ENCODE data around the gene KCNJ3. TPM values are rescaled to one million over a fixed set of nuclear protein-coding genes. Genes with fewer than 3 reads are reported as not detected.

KCNJ3 gene, protein sequence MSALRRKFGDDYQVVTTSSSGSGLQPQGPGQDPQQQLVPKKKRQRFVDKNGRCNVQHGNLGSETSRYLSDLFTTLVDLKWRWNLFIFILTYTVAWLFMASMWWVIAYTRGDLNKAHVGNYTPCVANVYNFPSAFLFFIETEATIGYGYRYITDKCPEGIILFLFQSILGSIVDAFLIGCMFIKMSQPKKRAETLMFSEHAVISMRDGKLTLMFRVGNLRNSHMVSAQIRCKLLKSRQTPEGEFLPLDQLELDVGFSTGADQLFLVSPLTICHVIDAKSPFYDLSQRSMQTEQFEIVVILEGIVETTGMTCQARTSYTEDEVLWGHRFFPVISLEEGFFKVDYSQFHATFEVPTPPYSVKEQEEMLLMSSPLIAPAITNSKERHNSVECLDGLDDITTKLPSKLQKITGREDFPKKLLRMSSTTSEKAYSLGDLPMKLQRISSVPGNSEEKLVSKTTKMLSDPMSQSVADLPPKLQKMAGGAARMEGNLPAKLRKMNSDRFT
- total RNA-seq, result 0.12 TPM in 1 of 2 replicates, not detected in the other

DNA sequence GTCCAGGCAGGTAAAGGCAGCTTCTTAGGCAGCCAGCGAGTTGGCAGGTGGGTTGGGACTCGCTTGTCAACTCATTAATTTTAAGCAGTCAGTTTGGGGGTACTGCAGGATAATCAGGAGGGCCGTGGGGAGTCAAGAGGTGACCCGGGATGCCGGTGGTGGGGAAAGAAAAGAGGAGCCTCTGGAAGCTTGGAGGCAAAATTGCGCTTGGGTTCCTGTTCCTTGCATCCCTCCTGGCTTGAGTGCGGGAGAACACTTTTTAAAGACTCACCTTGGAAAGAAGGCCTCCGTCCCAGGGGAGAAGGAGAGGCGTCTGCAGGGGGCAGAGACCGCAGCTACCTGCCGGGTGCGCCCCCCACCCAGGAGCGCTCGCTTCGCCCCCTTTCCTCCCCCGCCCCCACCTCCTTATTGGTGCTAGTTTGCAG lies at the start of gene KCNJ3:
Gene KCNJ3, plus strand, starts transcription at position 400 of the 425 bp plus-strand sequence. CDS start 81 bp downstream, outside the sequence.
- DNase-seq (ENCODE audit: low read depth), result no peak
- TF ChIP-seq, protein P1, sequence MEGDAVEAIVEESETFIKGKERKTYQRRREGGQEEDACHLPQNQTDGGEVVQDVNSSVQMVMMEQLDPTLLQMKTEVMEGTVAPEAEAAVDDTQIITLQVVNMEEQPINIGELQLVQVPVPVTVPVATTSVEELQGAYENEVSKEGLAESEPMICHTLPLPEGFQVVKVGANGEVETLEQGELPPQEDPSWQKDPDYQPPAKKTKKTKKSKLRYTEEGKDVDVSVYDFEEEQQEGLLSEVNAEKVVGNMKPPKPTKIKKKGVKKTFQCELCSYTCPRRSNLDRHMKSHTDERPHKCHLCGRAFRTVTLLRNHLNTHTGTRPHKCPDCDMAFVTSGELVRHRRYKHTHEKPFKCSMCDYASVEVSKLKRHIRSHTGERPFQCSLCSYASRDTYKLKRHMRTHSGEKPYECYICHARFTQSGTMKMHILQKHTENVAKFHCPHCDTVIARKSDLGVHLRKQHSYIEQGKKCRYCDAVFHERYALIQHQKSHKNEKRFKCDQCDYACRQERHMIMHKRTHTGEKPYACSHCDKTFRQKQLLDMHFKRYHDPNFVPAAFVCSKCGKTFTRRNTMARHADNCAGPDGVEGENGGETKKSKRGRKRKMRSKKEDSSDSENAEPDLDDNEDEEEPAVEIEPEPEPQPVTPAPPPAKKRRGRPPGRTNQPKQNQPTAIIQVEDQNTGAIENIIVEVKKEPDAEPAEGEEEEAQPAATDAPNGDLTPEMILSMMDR (conservative IDR thresholded peaks at IDR 0.05; ENCODE audit: low read depth, low read length), result no peak
- H3K4me3 ChIP-seq (ENCODE audit: low read depth, low read length), result peak within 1 kb of the TSS; percentile 60

DNA sequence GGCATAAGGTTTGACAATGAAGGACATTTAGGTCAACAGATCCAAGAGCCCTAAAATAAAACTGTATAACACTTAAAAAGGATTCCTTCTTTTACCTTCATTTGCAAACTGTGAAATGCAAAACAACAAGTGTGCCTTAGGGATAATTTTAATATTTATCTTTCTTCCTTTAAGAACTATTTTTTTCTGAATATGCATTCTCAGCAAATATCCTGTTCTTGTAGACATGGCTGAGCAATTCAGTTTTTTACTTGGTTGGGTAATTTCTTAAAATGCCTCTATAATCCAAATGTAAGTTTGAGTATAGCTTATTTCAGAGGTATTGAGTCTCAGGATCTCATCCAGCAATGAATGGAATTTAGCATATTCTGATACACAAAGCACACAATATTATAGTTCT lies 43.0 kb upstream of the KCNJ3 start:
- DNase-seq (ENCODE audit: low read depth), result no peak
- TF ChIP-seq, protein P1 (conservative IDR thresholded peaks at IDR 0.05; ENCODE audit: low read depth, low read length), result no peak
- H3K4me3 ChIP-seq (ENCODE audit: low read depth, low read length), result no peak overlapping the region

DNA sequence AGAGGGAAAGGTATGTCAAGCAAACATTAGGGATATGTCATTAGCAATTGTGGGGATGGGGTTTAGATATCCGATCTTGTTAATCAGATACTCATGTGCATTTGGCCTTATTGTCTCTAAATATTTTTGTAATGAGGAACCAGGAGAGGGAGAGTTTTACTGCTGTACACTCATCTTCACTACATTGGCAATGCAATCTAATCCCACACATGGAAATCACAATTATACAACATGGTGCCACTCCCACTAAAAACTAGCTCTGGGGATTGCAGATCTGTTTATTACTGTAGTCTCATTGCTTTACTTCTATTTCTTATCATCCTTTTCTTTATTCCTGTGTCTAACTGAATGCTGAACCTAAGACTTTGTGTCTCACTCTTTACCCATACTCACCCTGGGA lies 39.6 kb upstream of the KCNJ3 start:
- DNase-seq (ENCODE audit: low read depth), result no peak
- H3K4me3 ChIP-seq (ENCODE audit: low read depth, low read length), result no peak overlapping the region
- TF ChIP-seq, protein P1 (conservative IDR thresholded peaks at IDR 0.05; ENCODE audit: low read depth, low read length), result no peak

DNA sequence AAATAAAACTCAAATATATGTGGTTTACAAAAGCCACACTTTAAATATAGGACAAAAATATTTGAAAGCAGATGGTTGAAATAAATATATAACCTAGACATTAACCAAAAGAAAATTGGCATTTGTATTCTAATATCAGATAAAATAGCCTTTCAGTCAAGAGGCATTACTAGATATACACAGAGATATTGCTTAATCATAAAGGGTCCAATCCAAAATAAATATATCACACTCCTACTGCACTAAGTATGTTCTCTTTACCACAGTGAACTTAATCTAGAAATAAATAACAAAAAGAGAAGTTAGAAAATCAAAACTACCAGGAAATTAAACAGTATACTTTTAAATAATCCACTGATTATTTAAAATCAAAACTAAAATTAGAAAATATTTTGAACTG lies 34.2 kb upstream of the KCNJ3 start:
- no peak overlapping the region for H3K4me3 ChIP-seq (ENCODE audit: low read depth, low read length)
- TF ChIP-seq, protein P1 (conservative IDR thresholded peaks at IDR 0.05; ENCODE audit: low read depth, low read length), result no peak

DNA sequence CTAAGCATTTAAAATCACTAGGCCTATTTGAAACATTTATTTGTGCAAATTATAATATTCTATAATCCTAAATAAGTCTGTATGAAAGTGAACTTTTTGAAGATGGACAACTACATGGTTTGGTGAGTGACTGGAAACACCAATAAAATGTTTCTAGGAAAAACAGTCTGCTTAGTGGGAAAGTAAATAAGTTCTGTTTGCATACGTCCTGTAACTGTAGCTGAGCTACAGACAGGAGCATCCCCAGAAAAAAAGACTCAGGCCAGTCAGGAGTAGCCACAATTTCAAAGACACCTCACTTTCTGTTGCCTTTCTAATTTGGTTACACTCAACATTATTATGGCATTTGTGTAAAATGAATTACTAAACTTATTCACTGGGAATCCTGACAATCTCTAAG lies 28.4 kb upstream of the KCNJ3 start:
- H3K4me3 ChIP-seq (ENCODE audit: low read depth, low read length), result no peak overlapping the region
- TF ChIP-seq, protein P1 (conservative IDR thresholded peaks at IDR 0.05; ENCODE audit: low read depth, low read length), result no peak
- DNase-seq (ENCODE audit: low read depth), result no peak

More for the DNA sequence above, 34.2 kb upstream of the KCNJ3 start:
- no peak for DNase-seq (ENCODE audit: low read depth)

DNA sequence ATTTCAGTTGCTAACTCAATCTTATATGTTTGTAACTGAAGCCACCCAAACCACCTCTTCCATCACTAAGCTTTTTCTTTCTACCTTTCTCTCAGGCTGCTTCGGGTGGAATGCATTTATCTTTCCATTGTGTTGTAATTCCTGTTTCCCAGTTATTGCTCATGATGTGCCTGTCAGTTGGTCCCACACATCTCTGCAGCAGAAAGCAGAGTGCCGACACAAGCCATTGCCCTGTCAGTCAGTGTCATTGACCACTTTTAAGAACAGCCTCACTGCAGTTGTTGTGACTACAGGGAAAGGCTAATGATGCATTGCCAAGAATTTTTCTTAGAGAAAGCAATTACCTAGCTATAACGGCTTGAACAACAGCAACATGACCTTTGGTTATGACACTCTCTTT lies 24.8 kb upstream of the KCNJ3 start:
- no peak for DNase-seq (ENCODE audit: low read depth)
- TF ChIP-seq, protein P1 (conservative IDR thresholded peaks at IDR 0.05; ENCODE audit: low read depth, low read length), result no peak
- no peak overlapping the region for H3K4me3 ChIP-seq (ENCODE audit: low read depth, low read length)

Measured in epithelial cell of proximal tubule (primary cell).